Activated naive CD8-positive, alpha-beta T cell treated with anti-CD3 and anti-CD28 coated beads, Interleukin-2, amount 10 ng/mL, durations not matched to agents 7 days and 5 days (primary cell): ENCODE results near the gene IL1RAPL2. TPM values are rescaled to one million over a fixed set of nuclear protein-coding genes. Genes with fewer than 3 reads are reported as not detected.
"Not testable (repeated sequence)": the region's sequence is repeated elsewhere in the genome, so short reads cannot be mapped to it uniquely, and the experiment has no call there.

Source experiments
- ATAC-seq: fragments of 150-1000 bp; cut with Tn5 transposase; one replicate; pipeline ENCODE4 v1.10.0; 2021; ENCODE audit warnings: low read depth, moderate library complexity
- POLR2A ChIA-PET: fragments of 350-600 bp; sonication (Branson Sonifier 250); formaldehyde crosslinking; loops from one replicate; lab custom pipeline; 2021; ENCODE audit warnings: antibody characterized with exemption; lab: Charles Lee
- DNase-seq: peaks from one replicate; pipeline ENCODE4 v3.0.0; 2021
- H3K27ac Mint-ChIP-seq: one replicate; pipeline ENCODE4 v1.8.0; 2022; ENCODE audit warnings: mild to moderate bottlenecking, mixed read lengths
- H3K27me3 Mint-ChIP-seq: one replicate; pipeline ENCODE4 v1.8.0; 2022; ENCODE audit warnings: mild to moderate bottlenecking, moderate library complexity, mixed read lengths
- H3K36me3 Mint-ChIP-seq: one replicate; pipeline ENCODE4 v1.8.0; 2021; ENCODE audit warnings: mild to moderate bottlenecking, mixed read lengths
- H3K4me1 Mint-ChIP-seq: one replicate; pipeline ENCODE4 v1.8.0; 2021; ENCODE audit warnings: mixed read lengths
- H3K4me3 Mint-ChIP-seq: one replicate; pipeline ENCODE4 v1.8.0; 2022; ENCODE audit warnings: mild to moderate bottlenecking, moderate library complexity, mixed read lengths
- H3K9me3 Mint-ChIP-seq: one replicate; pipeline ENCODE4 v1.8.0; 2021; ENCODE audit warnings: mixed read lengths
- total RNA-seq, 2 experiments: library from RNA; stranded (reverse); gene quantifications; one replicate each; pipeline ENCODE4 v1.2.3, GENCODE V29; 2021

IL1RAPL2 gene
- total RNA-seq, 2 experiments from 2014 or later = not detected

- Mint-ChIP-seq H3K27me3 (peaks cover 3% of the 10 kb centered on the region), H3K9me3 (no peaks in the 10 kb centered on the region), H3K4me3 (no peak overlapping the region), H3K4me1 (no peaks in the 10 kb centered on the region), H3K36me3 (no peaks in the 10 kb centered on the region), H3K27ac (no peak overlapping the region)
- POLR2A ChIA-PET = no interaction called here
- DNase-seq (no peak), ATAC-seq (no peak)
These were observed 75.2 kb downstream of the IL1RAPL2 start for GRCh38 chrX:104641176-104641575.

GRCh38 chrX:104647084-104647483 is 81.1 kb downstream of the IL1RAPL2 start:
- no peak for DNase-seq
- POLR2A ChIA-PET = no interaction called here
- Mint-ChIP-seq H3K4me1 (no peaks in the 10 kb centered on the region), H3K4me3 (no peak overlapping the region), H3K9me3 (no peaks in the 10 kb centered on the region), H3K27me3 (peaks cover 2% of the 10 kb centered on the region), H3K36me3 (no peaks in the 10 kb centered on the region), H3K27ac (no peak overlapping the region)
- no peak for ATAC-seq

- no peak overlapping the region for H3K27ac Mint-ChIP-seq
- H3K4me1 Mint-ChIP-seq = no peaks in the 10 kb centered on the region
- H3K36me3 Mint-ChIP-seq = no peaks in the 10 kb centered on the region
- no peak overlapping the region for H3K4me3 Mint-ChIP-seq
- ATAC-seq (no peak), DNase-seq (no peak)
- no peaks in the 10 kb centered on the region for H3K27me3 Mint-ChIP-seq
- H3K9me3 Mint-ChIP-seq = no peaks in the 10 kb centered on the region
- POLR2A ChIA-PET = no interaction called here
These were observed 93.2 kb downstream of the IL1RAPL2 start for GRCh38 chrX:104659005-104659744.

- H3K27ac Mint-ChIP-seq = no peak overlapping the region
- no peaks in the 10 kb centered on the region for H3K9me3 Mint-ChIP-seq
- no peaks in the 10 kb centered on the region for H3K36me3 Mint-ChIP-seq
- ATAC-seq (no peak), DNase-seq (no peak)
- H3K4me3 Mint-ChIP-seq = no peak overlapping the region
- POLR2A ChIA-PET = no interaction called here
- no peaks in the 10 kb centered on the region for H3K4me1 Mint-ChIP-seq
- H3K27me3 Mint-ChIP-seq = no peaks in the 10 kb centered on the region
These were observed 94.1 kb downstream of the IL1RAPL2 start for GRCh38 chrX:104660092-104660491.

- POLR2A ChIA-PET = no interaction called here
- Mint-ChIP-seq H3K27me3 (no peaks in the 10 kb centered on the region), H3K4me1 (no peaks in the 10 kb centered on the region), H3K4me3 (no peak overlapping the region), H3K27ac (no peak overlapping the region), H3K36me3 (no peaks in the 10 kb centered on the region), H3K9me3 (no peaks in the 10 kb centered on the region)
- DNase-seq (no peak), ATAC-seq (no peak)
These were observed 96.7 kb downstream of the IL1RAPL2 start for GRCh38 chrX:104662694-104663093.

GRCh38 chrX:104665691-104666090 is 99.7 kb downstream of the IL1RAPL2 start:
- no peaks in the 10 kb centered on the region for H3K36me3 Mint-ChIP-seq
- H3K27ac Mint-ChIP-seq = no peak overlapping the region
- H3K27me3 Mint-ChIP-seq = no peaks in the 10 kb centered on the region
- no peak overlapping the region for H3K4me3 Mint-ChIP-seq
- H3K4me1 Mint-ChIP-seq = no peaks in the 10 kb centered on the region
- ATAC-seq (no peak), DNase-seq (no peak)
- POLR2A ChIA-PET = no interaction called here
- H3K9me3 Mint-ChIP-seq = no peaks in the 10 kb centered on the region

DNA sequence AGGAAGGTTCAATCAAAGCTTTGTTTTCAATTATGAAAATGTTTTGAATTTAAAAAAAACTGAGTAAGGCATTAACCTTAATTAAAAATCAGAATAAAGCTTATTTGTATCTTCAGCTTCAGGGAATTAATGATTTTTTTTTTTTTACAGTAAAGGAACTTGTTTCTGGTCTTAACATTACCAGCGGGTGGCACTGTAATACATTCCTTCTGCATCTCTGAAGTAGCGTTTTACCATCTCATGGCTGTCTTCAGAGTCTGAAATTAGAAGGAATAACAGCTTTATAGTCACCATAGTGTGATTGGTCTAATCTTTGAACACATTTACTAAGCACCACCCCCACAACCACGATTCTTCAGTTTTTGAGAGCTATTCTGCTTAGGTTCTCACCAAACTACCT is 102.6 kb downstream of the IL1RAPL2 start:
- ATAC-seq (no peak), DNase-seq (no peak)
- no peaks in the 10 kb centered on the region for H3K27me3 Mint-ChIP-seq
- H3K36me3 Mint-ChIP-seq = no peaks in the 10 kb centered on the region
- no peaks in the 10 kb centered on the region for H3K9me3 Mint-ChIP-seq
- H3K4me3 Mint-ChIP-seq = no peak overlapping the region
- POLR2A ChIA-PET = no interaction called here
- no peaks in the 10 kb centered on the region for H3K4me1 Mint-ChIP-seq
- H3K27ac Mint-ChIP-seq = no peak overlapping the region

GRCh38 chrX:104669063-104669462 is 103.1 kb downstream of the IL1RAPL2 start:
- DNase-seq = no peak
- POLR2A ChIA-PET = no interaction called here
- ATAC-seq = no peak
- no peaks in the 10 kb centered on the region for H3K9me3 Mint-ChIP-seq
- H3K4me1 Mint-ChIP-seq = no peaks in the 10 kb centered on the region
- no peaks in the 10 kb centered on the region for H3K27me3 Mint-ChIP-seq
- H3K27ac Mint-ChIP-seq = no peak overlapping the region
- H3K4me3 Mint-ChIP-seq = no peak overlapping the region
- H3K36me3 Mint-ChIP-seq = no peaks in the 10 kb centered on the region

- H3K9me3 Mint-ChIP-seq = no peaks in the 10 kb centered on the region
These were observed 104.1 kb downstream of the IL1RAPL2 start for GRCh38 chrX:104670051-104670450.

DNA sequence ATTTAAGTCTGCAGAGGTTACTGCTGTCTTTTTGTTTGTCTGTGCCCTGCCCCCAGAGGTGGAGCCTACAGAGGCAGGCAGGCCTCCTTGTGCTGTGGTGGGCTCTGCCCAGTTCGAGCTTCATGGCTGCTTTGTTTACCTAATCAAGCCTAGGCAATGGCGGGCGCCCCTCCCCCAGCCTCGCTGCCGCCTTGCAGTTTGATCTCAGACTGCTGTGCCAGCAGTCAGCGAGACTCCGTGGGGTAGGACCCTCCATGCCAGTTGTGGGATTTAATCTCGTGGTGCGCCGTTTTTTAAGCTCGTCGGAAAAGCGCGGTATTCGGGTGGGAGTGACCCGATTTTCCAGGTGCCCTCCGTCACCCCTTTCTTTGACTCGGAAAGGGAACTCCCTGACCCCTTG is 111.5 kb downstream of the IL1RAPL2 start:
- POLR2A ChIA-PET, H3K27ac Mint-ChIP-seq, H3K4me3 Mint-ChIP-seq, H3K4me1 Mint-ChIP-seq, H3K9me3 Mint-ChIP-seq, ATAC-seq, H3K27me3 Mint-ChIP-seq, H3K36me3 Mint-ChIP-seq, DNase-seq: not testable (repeated sequence)

More at GRCh38 chrX:104670051-104670450, 104.1 kb downstream of the IL1RAPL2 start:
- Mint-ChIP-seq H3K27ac (no peak overlapping the region), H3K36me3 (no peaks in the 10 kb centered on the region), H3K4me1 (no peaks in the 10 kb centered on the region), H3K27me3 (no peaks in the 10 kb centered on the region), H3K4me3 (no peak overlapping the region)
- POLR2A ChIA-PET = no interaction called here
- no peak for DNase-seq
- no peak for ATAC-seq

DNA sequence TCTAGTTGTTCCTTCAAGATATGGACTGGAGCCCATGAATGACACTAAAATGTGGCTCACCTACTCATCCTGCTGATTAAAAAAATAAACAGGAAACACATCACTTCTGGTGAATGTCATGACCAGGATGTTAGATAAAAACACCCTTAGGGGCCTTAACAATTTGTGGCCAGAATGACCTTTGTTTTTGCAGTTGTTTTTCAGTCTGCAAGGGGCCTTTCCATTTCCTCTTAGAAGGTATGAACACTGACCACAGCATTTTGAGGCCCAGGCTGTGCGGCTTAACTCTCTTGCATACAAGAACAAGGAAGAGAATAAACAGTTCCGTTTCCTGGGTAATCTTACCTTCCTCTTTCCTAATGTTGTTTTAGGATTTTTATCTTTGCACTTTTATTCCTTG is 113.2 kb downstream of the IL1RAPL2 start:
- ATAC-seq (no peak), DNase-seq (no peak)
- POLR2A ChIA-PET = no interaction called here
- H3K27me3 Mint-ChIP-seq = no peaks in the 10 kb centered on the region
- H3K4me3 Mint-ChIP-seq = no peak overlapping the region
- no peaks in the 10 kb centered on the region for H3K4me1 Mint-ChIP-seq
- no peak overlapping the region for H3K27ac Mint-ChIP-seq
- no peaks in the 10 kb centered on the region for H3K9me3 Mint-ChIP-seq
- no peaks in the 10 kb centered on the region for H3K36me3 Mint-ChIP-seq

- POLR2A ChIA-PET = no interaction called here
- Mint-ChIP-seq H3K27me3 (no peaks in the 10 kb centered on the region), H3K9me3 (no peaks in the 10 kb centered on the region), H3K4me1 (no peaks in the 10 kb centered on the region), H3K36me3 (no peaks in the 10 kb centered on the region), H3K4me3 (no peak overlapping the region), H3K27ac (no peak overlapping the region)
- ATAC-seq (no peak), DNase-seq (no peak)
These were observed 115.2 kb downstream of the IL1RAPL2 start for GRCh38 chrX:104681214-104681613.

- no peaks in the 10 kb centered on the region for H3K9me3 Mint-ChIP-seq
- H3K27ac Mint-ChIP-seq = no peak overlapping the region
- no peak for ATAC-seq
- no peaks in the 10 kb centered on the region for H3K27me3 Mint-ChIP-seq
- POLR2A ChIA-PET = no interaction called here
- no peak for DNase-seq
- H3K4me1 Mint-ChIP-seq = no peaks in the 10 kb centered on the region
- no peak overlapping the region for H3K4me3 Mint-ChIP-seq
- no peaks in the 10 kb centered on the region for H3K36me3 Mint-ChIP-seq
These were observed 118.1 kb downstream of the IL1RAPL2 start for GRCh38 chrX:104684077-104684476.

- DNase-seq (no peak), ATAC-seq (no peak)
- POLR2A ChIA-PET = no interaction called here
- Mint-ChIP-seq H3K27me3 (no peaks in the 10 kb centered on the region), H3K36me3 (no peaks in the 10 kb centered on the region), H3K4me3 (no peak overlapping the region), H3K27ac (no peak overlapping the region), H3K4me1 (no peaks in the 10 kb centered on the region), H3K9me3 (no peaks in the 10 kb centered on the region)
These were observed 129.6 kb downstream of the IL1RAPL2 start for GRCh38 chrX:104695593-104695992.
